ENCODE results near the gene LRFN4. TPM values are rescaled to one million over a fixed set of nuclear protein-coding genes. Genes with fewer than 3 reads are reported as not detected.

Gene LRFN4
- total RNA-seq, 2 experiments from 2014 or later = 24.6 to 29.8 TPM

- no peaks in the 10 kb centered on the region for H3K36me3 Mint-ChIP-seq
- H3K27me3 Mint-ChIP-seq = no peaks in the 10 kb centered on the region
- no peak for DNase-seq
- intact Hi-C loops (cut with micrococcal nuclease) = no loop called here
- H3K27ac Mint-ChIP-seq = no peak overlapping the region
- H3K9me3 Mint-ChIP-seq = no peaks in the 10 kb centered on the region
- CTCF ChIA-PET = interaction anchor here (0.5 to 6.0 kb wide), 5 partner anchors 18 to 185 kb away, joined by 3 to 29 read pairs (median 4); no protein-coding TSS in a partner anchor
- POLR2A ChIA-PET = interaction anchor here (0.6 kb wide), 1 partner anchor 201 kb away, joined by 4 read pairs; no protein-coding TSS in a partner anchor
- H3K4me3 Mint-ChIP-seq = no peak overlapping the region
- H3K4me1 Mint-ChIP-seq (ENCODE audit: low read depth) = peaks cover 15% of the 10 kb centered on the region
These were observed 23.9 kb downstream of the LRFN4 start for GRCh38 chr11:66880496-66881450.

GRCh38 chr11:66881451-66881835, 24.6 kb downstream of the LRFN4 start:
- H3K27ac Mint-ChIP-seq = no peak overlapping the region
- intact Hi-C loops (cut with micrococcal nuclease) = no loop called here
- ChIA-PET POLR2A (interaction anchor here (0.6 kb wide), 1 partner anchor 201 kb away, joined by 4 read pairs; no protein-coding TSS in a partner anchor), CTCF (interaction anchor here (0.7 to 6.0 kb wide), 6 partner anchors 17 to 215 kb away, joined by 3 to 29 read pairs (median 4); no protein-coding TSS in a partner anchor)
- no peaks in the 10 kb centered on the region for H3K9me3 Mint-ChIP-seq
- no peak for DNase-seq
- H3K27me3 Mint-ChIP-seq = no peaks in the 10 kb centered on the region
- no peaks in the 10 kb centered on the region for H3K36me3 Mint-ChIP-seq
- peaks cover 15% of the 10 kb centered on the region for H3K4me1 Mint-ChIP-seq (ENCODE audit: low read depth)
- H3K4me3 Mint-ChIP-seq = no peak overlapping the region

GRCh38 chr11:66881927-66882452, 25.1 kb downstream of the LRFN4 start:
- H3K27me3 Mint-ChIP-seq = no peaks in the 10 kb centered on the region
- POLR2A ChIA-PET = no interaction called here
- no peak for DNase-seq
- H3K36me3 Mint-ChIP-seq = no peaks in the 10 kb centered on the region
- H3K27ac Mint-ChIP-seq = no peak overlapping the region
- no peak overlapping the region for H3K4me3 Mint-ChIP-seq
- CTCF ChIA-PET = interaction anchor here (0.7 to 6.0 kb wide), 4 partner anchors 17 to 216 kb away, joined by 3 to 29 read pairs (median 4); no protein-coding TSS in a partner anchor
- intact Hi-C loops (cut with micrococcal nuclease) = no loop called here
- no peaks in the 10 kb centered on the region for H3K9me3 Mint-ChIP-seq
- peaks cover 15% of the 10 kb centered on the region for H3K4me1 Mint-ChIP-seq (ENCODE audit: low read depth)

- DNase-seq = no peak
- no peaks in the 10 kb centered on the region for H3K27me3 Mint-ChIP-seq
- H3K27ac Mint-ChIP-seq = no peak overlapping the region
- H3K4me1 Mint-ChIP-seq (ENCODE audit: low read depth) = peaks cover 15% of the 10 kb centered on the region
- ChIA-PET CTCF (interaction anchor here (0.7 to 6.0 kb wide), 9 partner anchors 8 to 197 kb away, joined by 3 to 29 read pairs (median 3); no protein-coding TSS in a partner anchor), POLR2A (no interaction called here)
- H3K9me3 Mint-ChIP-seq = no peaks in the 10 kb centered on the region
- intact Hi-C loops (cut with micrococcal nuclease) = loop anchor here (1.0 kb wide), 2 partner anchors 48 to 188 kb away; no protein-coding TSS in a partner anchor
- H3K36me3 Mint-ChIP-seq = no peaks in the 10 kb centered on the region
- H3K4me3 Mint-ChIP-seq = no peak overlapping the region
These were observed 25.7 kb downstream of the LRFN4 start for GRCh38 chr11:66882561-66883015.

- intact Hi-C loops (cut with micrococcal nuclease) = loop anchor here (1.0 kb wide), 2 partner anchors 49 to 189 kb away; no protein-coding TSS in a partner anchor
- Mint-ChIP-seq H3K4me3 (no peak overlapping the region), H3K4me1 (ENCODE audit: low read depth) (peaks cover 15% of the 10 kb centered on the region), H3K27me3 (no peaks in the 10 kb centered on the region), H3K9me3 (no peaks in the 10 kb centered on the region), H3K27ac (no peak overlapping the region), H3K36me3 (no peaks in the 10 kb centered on the region)
- ChIA-PET POLR2A (no interaction called here), CTCF (interaction anchor here (0.7 to 6.0 kb wide), 17 partner anchors 8 to 210 kb away, joined by 3 to 29 read pairs (median 3); no protein-coding TSS in a partner anchor)
- peak; percentile 78 for DNase-seq
These were observed 26.4 kb downstream of the LRFN4 start for GRCh38 chr11:66883016-66883965.

GRCh38 chr11:66884443-66884842, 27.6 kb downstream of the LRFN4 start:
- POLR2A ChIA-PET = interaction anchor here (0.6 kb wide), 1 partner anchor 209 kb away, joined by 3 read pairs; no protein-coding TSS in a partner anchor
- intact Hi-C loops (cut with micrococcal nuclease) = no loop called here

GRCh38 chr11:66885469-66885868, 28.6 kb downstream of the LRFN4 start:
- CTCF ChIA-PET = no interaction called here
- Mint-ChIP-seq H3K27ac (no peak overlapping the region), H3K4me3 (no peak overlapping the region), H3K9me3 (no peaks in the 10 kb centered on the region), H3K36me3 (no peaks in the 10 kb centered on the region), H3K27me3 (no peaks in the 10 kb centered on the region), H3K4me1 (ENCODE audit: low read depth) (peaks cover 9% of the 10 kb centered on the region)
- intact Hi-C loops (cut with micrococcal nuclease) = no loop called here
- no peak for DNase-seq
- POLR2A ChIA-PET = no interaction called here

More at GRCh38 chr11:66884443-66884842, 27.6 kb downstream of the LRFN4 start:
- no peak overlapping the region for H3K27ac Mint-ChIP-seq
- no peaks in the 10 kb centered on the region for H3K9me3 Mint-ChIP-seq
- no peaks in the 10 kb centered on the region for H3K36me3 Mint-ChIP-seq
- CTCF ChIA-PET = interaction anchor here (1.0 to 1.6 kb wide), 3 partner anchors 8 to 211 kb away, joined by 3 to 9 read pairs (median 3); no protein-coding TSS in a partner anchor
- peaks cover 15% of the 10 kb centered on the region for H3K4me1 Mint-ChIP-seq (ENCODE audit: low read depth)
- no peaks in the 10 kb centered on the region for H3K27me3 Mint-ChIP-seq
- H3K4me3 Mint-ChIP-seq = no peak overlapping the region
- DNase-seq = no peak

- H3K4me3 Mint-ChIP-seq = no peak overlapping the region
- H3K9me3 Mint-ChIP-seq = no peaks in the 10 kb centered on the region
- peaks cover 4% of the 10 kb centered on the region for H3K4me1 Mint-ChIP-seq (ENCODE audit: low read depth)
- H3K27me3 Mint-ChIP-seq = no peaks in the 10 kb centered on the region
- H3K27ac Mint-ChIP-seq = no peak overlapping the region
- POLR2A ChIA-PET = no interaction called here
- no peak for DNase-seq
- intact Hi-C loops (cut with micrococcal nuclease) = no loop called here
- no peaks in the 10 kb centered on the region for H3K36me3 Mint-ChIP-seq
- CTCF ChIA-PET = no interaction called here
These were observed 29.1 kb downstream of the LRFN4 start for GRCh38 chr11:66885950-66886440.

- CTCF ChIA-PET = interaction anchor here (0.8 kb wide), 1 partner anchor 9 kb away, joined by 3 read pairs; no protein-coding TSS in a partner anchor
- POLR2A ChIA-PET = no interaction called here
- Mint-ChIP-seq H3K27me3 (no peaks in the 10 kb centered on the region), H3K27ac (no peak overlapping the region), H3K4me3 (no peak overlapping the region), H3K36me3 (no peaks in the 10 kb centered on the region), H3K4me1 (ENCODE audit: low read depth) (peaks cover 2% of the 10 kb centered on the region), H3K9me3 (no peaks in the 10 kb centered on the region)
- intact Hi-C loops (cut with micrococcal nuclease) = no loop called here
- DNase-seq = no peak
These were observed 29.9 kb downstream of the LRFN4 start for GRCh38 chr11:66886671-66887221.

GRCh38 chr11:66887526-66887925, 30.7 kb downstream of the LRFN4 start:
- H3K36me3 Mint-ChIP-seq = no peaks in the 10 kb centered on the region

GRCh38 chr11:66888282-66888681, 31.4 kb downstream of the LRFN4 start:
- Mint-ChIP-seq H3K4me3 (no peak overlapping the region), H3K9me3 (no peaks in the 10 kb centered on the region), H3K36me3 (no peaks in the 10 kb centered on the region), H3K4me1 (ENCODE audit: low read depth) (peaks cover 11% of the 10 kb centered on the region), H3K27ac (no peak overlapping the region), H3K27me3 (peaks cover 3% of the 10 kb centered on the region)
- intact Hi-C loops (cut with micrococcal nuclease) = no loop called here
- ChIA-PET POLR2A (no interaction called here), CTCF (no interaction called here)
- DNase-seq = no peak

More at GRCh38 chr11:66887526-66887925, 30.7 kb downstream of the LRFN4 start:
- no peak overlapping the region for H3K4me3 Mint-ChIP-seq
- no peak for DNase-seq
- H3K27me3 Mint-ChIP-seq = peaks cover 2% of the 10 kb centered on the region
- no peaks in the 10 kb centered on the region for H3K9me3 Mint-ChIP-seq
- no peak overlapping the region for H3K27ac Mint-ChIP-seq
- POLR2A ChIA-PET = no interaction called here
- CTCF ChIA-PET = interaction anchor here (0.8 kb wide), 1 partner anchor 10 kb away, joined by 3 read pairs; no protein-coding TSS in a partner anchor
- intact Hi-C loops (cut with micrococcal nuclease) = no loop called here
- peaks cover 9% of the 10 kb centered on the region for H3K4me1 Mint-ChIP-seq (ENCODE audit: low read depth)

Measured in activated CD4-positive, alpha-beta memory T cell treated with anti-CD3 and anti-CD28 coated beads for 36 hours (primary cell).